Activated naive CD4-positive, alpha-beta T cell (primary cell): Measurements from ENCODE around the gene CCDC120.

Experiments
- DNase-seq, 4 experiments: peaks; one replicate each; lab custom pipeline; 2025; lab: John Stamatoyannopoulos, UW

CCDC120 gene

GRCh38 chrX:49058794-49059193, at the start of gene CCDC120:
CCDC120 (plus strand) TSS chrX:49058999; CDS start chrX:49062042, 3,043 bp downstream.
- DNase-seq = no peak

- no peak for DNase-seq
Measured at GRCh38 chrX:49019050-49019449, 39.7 kb upstream of the CCDC120 start.

- no peak for DNase-seq
Measured at GRCh38 chrX:49019599-49020249, 39.1 kb upstream of the CCDC120 start.

GRCh38 chrX:49029876-49030275, 28.9 kb upstream of the CCDC120 start:
- no peak for DNase-seq

GRCh38 chrX:49030283-49030682, 28.5 kb upstream of the CCDC120 start:
- DNase-seq = no peak

- DNase-seq = no peak
Measured at GRCh38 chrX:49037883-49038475, 20.8 kb upstream of the CCDC120 start.

- peak in 1 of 4 experiments; percentile 1 for DNase-seq
Measured at GRCh38 chrX:49039598-49040375, 19.0 kb upstream of the CCDC120 start.

- no peak for DNase-seq
Measured at GRCh38 chrX:49040376-49040955, 18.3 kb upstream of the CCDC120 start.

- no peak for DNase-seq
Measured at GRCh38 chrX:49041744-49042580, 16.8 kb upstream of the CCDC120 start.

GRCh38 chrX:49042581-49043219, 16.1 kb upstream of the CCDC120 start:
- DNase-seq = no peak

- DNase-seq = peak; percentile 76 to 88 (median 80)
Measured at GRCh38 chrX:49043220-49043986, 15.4 kb upstream of the CCDC120 start, which contains the start of gene TFE3. TFE3 (minus strand) TSS chrX:49043357; CDS start chrX:49043226, 131 bp downstream.

- DNase-seq = no peak
Measured at GRCh38 chrX:49043987-49044281, 14.9 kb upstream of the CCDC120 start.

- DNase-seq = peak in 2 of 4 experiments; percentile 39 to 57
Measured at GRCh38 chrX:49053223-49054072, 5.4 kb upstream of the CCDC120 start.

- DNase-seq = no peak
Measured at GRCh38 chrX:49054073-49054762, 4.6 kb upstream of the CCDC120 start.

- DNase-seq = no peak
Measured at GRCh38 chrX:49059201-49059600, 402 bp downstream of the CCDC120 start.

- DNase-seq = no peak
Measured at GRCh38 chrX:49059681-49060085, 884 bp downstream of the CCDC120 start.

- DNase-seq = no peak
Measured at GRCh38 chrX:49060914-49061313, 2.1 kb downstream of the CCDC120 start.

GRCh38 chrX:49061490-49061889, 2.7 kb downstream of the CCDC120 start:
- DNase-seq = no peak

GRCh38 chrX:49061916-49062315, 3.1 kb downstream of the CCDC120 start:
- no peak for DNase-seq
